HCT116 (cell line): ENCODE results near the gene SLC16A5. TPM values are rescaled to one million over a fixed set of nuclear protein-coding genes. Genes with fewer than 3 reads are reported as not detected.

ENCODE experiments used
- ATAC-seq: fragments of 200-7000 bp; cut with Tn5 transposase; 2 replicates; pipeline ENCODE4 v1.9.1; 2020; ENCODE audit warnings: mild to moderate bottlenecking, moderate library complexity
- BruUV-seq: library from RNA; stranded (reverse); fragments of 400-500 nt; replicated peaks from 2 replicates; lab custom pipeline; 2021; lab: Mats Ljungman, UMichigan
- CTCF ChIA-PET: fragments of 300-600 bp; sonication (Branson Sonifier 250); formaldehyde crosslinking; loops from one replicate; lab custom pipeline; 2021; ENCODE audit warnings: antibody characterized with exemption; lab: Charles Lee
- POLR2A ChIA-PET: fragments of 300-600, 350-600 bp; sonication (Branson Sonifier 250); formaldehyde crosslinking; loops from one replicate; lab custom pipeline; 2021; ENCODE audit warnings: antibody characterized with exemption; lab: Charles Lee
- RAD21 ChIA-PET, 2 experiments: fragments of 300-600 bp; sonication (Branson Sonifier 250); formaldehyde crosslinking; loops; one replicate each; lab custom pipeline; 2023; ENCODE audit warnings: low total read pairs in 2 of 2; ENCODE audit not compliant: uncharacterized antibody in 2 of 2, unreplicated experiment in 2 of 2, low non-redundant PET in 1 of 2; lab: Charles Lee
- DNase-seq: peaks from one replicate; pipeline ENCODE4 v3.0.0-alpha.2; 2010; ENCODE audit warnings: low read depth, low spot score
- H2AFZ ChIP-seq: fragments of 200-600 bp; shearing (Covaris generic), sonication (generic); 2 replicates; pipeline ENCODE4 v1.6.1; 2017; ENCODE audit warnings: low read depth, mixed run types, mixed read lengths, antibody characterized with exemption, low read length; ENCODE audit not compliant: poor library complexity, severe bottlenecking
- H3K27ac ChIP-seq: 2 replicates; pipeline ENCODE4 v1.5.1; 2012; ENCODE audit warnings: low read depth, low read length
- H3K27me3 ChIP-seq: fragments of 200-600 bp; sonication (generic); 2 replicates; pipeline ENCODE4 v1.6.1; 2016; ENCODE audit warnings: mixed run types, low read length, mixed read lengths; ENCODE audit not compliant: insufficient read depth
- H3K36me3 ChIP-seq, 2 experiments: fragments of 200-500 bp in 1 of 2; fragments of 200-600 bp in 1 of 2; sonication (Bioruptor generic) in 1 of 2; sonication (generic) in 1 of 2; 2 replicates each; pipeline versions ENCODE4 v1.5.1 to v1.6.1; 2014 to 2016; ENCODE audit warnings: low read length in 2 of 2, inconsistent platforms in 1 of 2, mixed read lengths in 1 of 2, mixed run types in 1 of 2; ENCODE audit not compliant: insufficient read depth in 2 of 2, control insufficient read depth in 1 of 2
- H3K4me1 ChIP-seq, 2 experiments: fragments of 200-600 bp in 1 of 2; sonication (generic) in 1 of 2; 2 replicates each; pipeline versions ENCODE4 v1.5.1 to v1.6.1; 2012 to 2017; ENCODE audit warnings: low read length in 2 of 2, inconsistent platforms in 1 of 2, mild to moderate bottlenecking in 1 of 2, mixed read lengths in 1 of 2, mixed run types in 1 of 2, moderate library complexity in 1 of 2; ENCODE audit not compliant: insufficient read depth in 2 of 2, control insufficient read depth in 1 of 2
- H3K4me2 ChIP-seq: fragments of 200-600 bp; sonication (generic); 2 replicates; pipeline ENCODE4 v1.6.1; 2017; ENCODE audit warnings: mixed run types, low read length, mixed read lengths
- H3K4me3 ChIP-seq, 2 experiments: fragments of 200-600 bp in 1 of 2; sonication (generic) in 1 of 2; replicated peaks in 1 of 2; 2 replicates each; pipeline ENCODE4 v1.5.1; 2011 to 2016; ENCODE audit warnings: low read length in 2 of 2, control low read depth in 1 of 2, low read depth in 1 of 2, mild to moderate bottlenecking in 1 of 2, mixed read lengths in 1 of 2, mixed run types in 1 of 2
- H3K79me2 ChIP-seq: fragments of 200-600 bp; sonication (generic); 2 replicates; pipeline ENCODE4 v1.6.1; 2017; ENCODE audit warnings: mild to moderate bottlenecking, mixed run types, low read length, moderate library complexity, mixed read lengths; ENCODE audit not compliant: insufficient read depth
- H3K9ac ChIP-seq: fragments of 200-600 bp; sonication (generic); 2 replicates; pipeline ENCODE4 v1.6.1; 2016; ENCODE audit warnings: low read length, mixed read lengths
- H3K9me2 ChIP-seq: fragments of 200-600 bp; sonication (generic), shearing (Covaris generic); 2 replicates; pipeline ENCODE4 v1.6.1; 2017; ENCODE audit warnings: mixed run types, mild to moderate bottlenecking, moderate library complexity; ENCODE audit not compliant: insufficient read depth
- H3K9me3 ChIP-seq, 2 experiments: fragments of 200-500 bp in 1 of 2; fragments of 200-600 bp in 1 of 2; sonication (Bioruptor generic) in 1 of 2; sonication (generic) in 1 of 2; 2 replicates each; pipeline ENCODE4 v1.6.1; 2014 to 2017; ENCODE audit warnings: low read length in 2 of 2, mixed read lengths in 2 of 2, inconsistent platforms in 1 of 2, low read depth in 1 of 2, mild to moderate bottlenecking in 1 of 2, mixed run types in 1 of 2, moderate library complexity in 1 of 2; ENCODE audit not compliant: control insufficient read depth in 1 of 2, insufficient read depth in 1 of 2
- H4K20me1 ChIP-seq: fragments of 200-600 bp; sonication (generic), shearing (Covaris generic); 2 replicates; pipeline ENCODE4 v1.6.1; 2017; ENCODE audit warnings: mixed run types, mild to moderate bottlenecking, moderate library complexity; ENCODE audit not compliant: insufficient read depth
- ELF1 ChIP-seq: IDR thresholded peaks from 2 replicates; pipeline ENCODE4 v1.6.1; 2012; ENCODE audit warnings: low read depth, borderline replicate concordance
- MAX ChIP-seq: IDR thresholded peaks from 2 replicates; pipeline ENCODE4 v1.6.1; 2012
- POLR2AphosphoS5 ChIP-seq: IDR thresholded peaks from 2 replicates; pipeline ENCODE4 v1.6.1; 2011; ENCODE audit warnings: mild to moderate bottlenecking, low read depth, low read length, moderate library complexity
- RAD21 ChIP-seq: IDR thresholded peaks from 2 replicates; pipeline ENCODE4 v1.6.1; 2012; ENCODE audit warnings: low read depth, mild to moderate bottlenecking
- REST ChIP-seq: IDR thresholded peaks from 2 replicates; pipeline ENCODE4 v1.6.1; 2012; ENCODE audit warnings: low read depth
- SIN3A ChIP-seq: IDR thresholded peaks from 2 replicates; pipeline ENCODE4 v1.6.1; 2012; ENCODE audit warnings: low read depth
- SRF ChIP-seq: IDR thresholded peaks from 2 replicates; pipeline ENCODE4 v1.6.1; 2012; ENCODE audit warnings: low read depth
- TCF7L2 ChIP-seq: IDR thresholded peaks from 2 replicates; pipeline ENCODE4 v1.7.0; 2011; ENCODE audit warnings: borderline replicate concordance, inconsistent platforms; ENCODE audit not compliant: insufficient read depth, insufficient read length; ENCODE audit errors: extremely low read depth
- ZBTB33 ChIP-seq: IDR thresholded peaks from 2 replicates; pipeline ENCODE4 v1.6.1; 2011; ENCODE audit warnings: mild to moderate bottlenecking, low read length, moderate library complexity; ENCODE audit not compliant: insufficient replicate concordance; ENCODE audit errors: extremely low read depth
- ZFX ChIP-seq: fragments of 450-650 bp; IDR thresholded peaks from 2 replicates; pipeline ENCODE4 v1.6.1; 2017
- ZNF274 ChIP-seq: fragments of 200-500 bp; sonication (Bioruptor generic); IDR thresholded peaks from 2 replicates; pipeline ENCODE4 v1.6.1; 2014; ENCODE audit warnings: mild to moderate bottlenecking, low read depth, low read length, inconsistent platforms
- intact Hi-C: fragments of 100-400 bp; cut with micrococcal nuclease; formaldehyde crosslinking; loops from 2 replicates; pipeline ENCODE4 v1.10.0; 2022
- total RNA-seq: library from RNA; stranded (reverse); gene quantifications from one replicate; pipeline ENCODE4 v1.2.1, GENCODE V29; 2021; ENCODE audit not compliant: unreplicated experiment

Gene SLC16A5
- total RNA-seq, 1 experiment from 2014 or later = 79.3 TPM

- Histone ChIP-seq H3K27ac (peak overlapping the region; percentile 99), H3K79me2 (peaks cover 37% of the 10 kb centered on the region), H3K9me3 (no peaks in the 10 kb centered on the region), H3K4me3 (peak overlapping the region; percentile 76 to 83), H3K27me3 (no peaks in the 10 kb centered on the region), H3K36me3 (no peaks in the 10 kb centered on the region; a peak in 1 of 4 replicates), H3K9me2 (no peaks in the 10 kb centered on the region), H3K4me1 (peaks cover 75 to 88% of the 10 kb centered on the region in 2 experiments), H2AFZ (no peak overlapping the region), H3K9ac (peak overlapping the region; percentile 97), H4K20me1 (no peaks in the 10 kb centered on the region), H3K4me2 (peak overlapping the region; percentile 92)
- CTCF ChIA-PET = interaction anchor here (0.6 to 2.6 kb wide), 7 partner anchors 8 to 125 kb away, joined by 3 to 12 read pairs (median 5); partner anchors contain the start of gene NT5C
- ATAC-seq = peak; percentile 10
- BruUV-seq = TSS peak; percentile 73
- DNase-seq = no peak
- POLR2A ChIA-PET = interaction anchor here (0.7 to 2.1 kb wide), 10 partner anchors 8 to 184 kb away, joined by 3 to 15 read pairs (median 6); partner anchors contain the start of gene MIF4GD
- RAD21 ChIA-PET = interaction anchor here in 1 of 2 experiments (1.1 kb wide), 1 partner anchor 8 kb away, joined by 3 read pairs; no protein-coding TSS in a partner anchor
- intact Hi-C loops = loop anchor here (1.0 kb wide), 1 partner anchor 10 kb away; no protein-coding TSS in a partner anchor
- TF ChIP-seq ZBTB33 (no peak), TCF7L2 (peak; percentile 63)
These were observed 1.1 kb upstream of the SLC16A5 start for GRCh38 chr17:75086496-75087181.

GRCh38 chr17:75087182-75087557, 584 bp upstream of the SLC16A5 start:
- ChIA-PET CTCF (interaction anchor here (0.6 to 2.6 kb wide), 10 partner anchors 8 to 125 kb away, joined by 3 to 12 read pairs (median 4); partner anchors contain the start of gene NT5C), RAD21 (interaction anchor here (1.0 to 1.3 kb wide), 4 partner anchors 9 to 52 kb away, joined by 3 read pairs; no protein-coding TSS in a partner anchor), POLR2A (interaction anchor here (1.0 to 2.1 kb wide), 14 partner anchors 9 to 184 kb away, joined by 3 to 21 read pairs (median 6); partner anchors contain the start of genes ARMC7 and MIF4GD)
- Histone ChIP-seq H3K9me2 (no peaks in the 10 kb centered on the region), H3K4me3 (peak overlapping the region; percentile 76 to 83), H3K79me2 (peaks cover 42% of the 10 kb centered on the region), H3K9me3 (no peaks in the 10 kb centered on the region), H3K9ac (peak overlapping the region; percentile 97), H3K36me3 (no peaks in the 10 kb centered on the region; a peak in 1 of 4 replicates), H3K4me2 (peak overlapping the region; percentile 92), H4K20me1 (no peaks in the 10 kb centered on the region), H3K27ac (peak overlapping the region; percentile 99), H3K4me1 (peaks cover 74 to 89% of the 10 kb centered on the region in 2 experiments), H3K27me3 (no peaks in the 10 kb centered on the region), H2AFZ (no peak overlapping the region)
- intact Hi-C loops = loop anchor here (1.0 kb wide), 1 partner anchor 9 kb away; no protein-coding TSS in a partner anchor
- no TSS peak for BruUV-seq
- DNase-seq (no peak), ATAC-seq (peak; percentile 15)
- no peak for TF ChIP-seq POLR2AphosphoS5
- no peak for TF ChIP-seq ELF1
- no peak for TF ChIP-seq ZFX
- TF ChIP-seq RAD21 = no peak
- TF ChIP-seq MAX = no peak
- no peak for TF ChIP-seq SIN3A
- no peak for TF ChIP-seq REST
- TF ChIP-seq ZNF274 = no peak
- TF ChIP-seq SRF = no peak
